ENCODE measurements around the gene CHMP4A.

GRCh38 chr14:24228902-24229301, 15.6 kb upstream of the CHMP4A start:
- TF ChIP-seq, protein P1, sequence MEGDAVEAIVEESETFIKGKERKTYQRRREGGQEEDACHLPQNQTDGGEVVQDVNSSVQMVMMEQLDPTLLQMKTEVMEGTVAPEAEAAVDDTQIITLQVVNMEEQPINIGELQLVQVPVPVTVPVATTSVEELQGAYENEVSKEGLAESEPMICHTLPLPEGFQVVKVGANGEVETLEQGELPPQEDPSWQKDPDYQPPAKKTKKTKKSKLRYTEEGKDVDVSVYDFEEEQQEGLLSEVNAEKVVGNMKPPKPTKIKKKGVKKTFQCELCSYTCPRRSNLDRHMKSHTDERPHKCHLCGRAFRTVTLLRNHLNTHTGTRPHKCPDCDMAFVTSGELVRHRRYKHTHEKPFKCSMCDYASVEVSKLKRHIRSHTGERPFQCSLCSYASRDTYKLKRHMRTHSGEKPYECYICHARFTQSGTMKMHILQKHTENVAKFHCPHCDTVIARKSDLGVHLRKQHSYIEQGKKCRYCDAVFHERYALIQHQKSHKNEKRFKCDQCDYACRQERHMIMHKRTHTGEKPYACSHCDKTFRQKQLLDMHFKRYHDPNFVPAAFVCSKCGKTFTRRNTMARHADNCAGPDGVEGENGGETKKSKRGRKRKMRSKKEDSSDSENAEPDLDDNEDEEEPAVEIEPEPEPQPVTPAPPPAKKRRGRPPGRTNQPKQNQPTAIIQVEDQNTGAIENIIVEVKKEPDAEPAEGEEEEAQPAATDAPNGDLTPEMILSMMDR (IDR thresholded peaks at IDR 0.05) = no peak
- TF ChIP-seq POLR2A (IDR thresholded peaks at IDR 0.05) = no peak

Data from testis (tissue), 2 donors.